CD4-positive, alpha-beta T cell treated with Interleukin-10 for 1 hour (primary cell): ENCODE measurements around the gene NPHP4.
"Not testable (repeated sequence)": the region's sequence is repeated elsewhere in the genome, so short reads cannot be mapped to it uniquely, and the experiment has no call there.

Source experiments
- DNase-seq: peaks from one replicate; pipeline ENCODE4 v3.0.0-alpha.2; 2020

The NPHP4 gene

DNA sequence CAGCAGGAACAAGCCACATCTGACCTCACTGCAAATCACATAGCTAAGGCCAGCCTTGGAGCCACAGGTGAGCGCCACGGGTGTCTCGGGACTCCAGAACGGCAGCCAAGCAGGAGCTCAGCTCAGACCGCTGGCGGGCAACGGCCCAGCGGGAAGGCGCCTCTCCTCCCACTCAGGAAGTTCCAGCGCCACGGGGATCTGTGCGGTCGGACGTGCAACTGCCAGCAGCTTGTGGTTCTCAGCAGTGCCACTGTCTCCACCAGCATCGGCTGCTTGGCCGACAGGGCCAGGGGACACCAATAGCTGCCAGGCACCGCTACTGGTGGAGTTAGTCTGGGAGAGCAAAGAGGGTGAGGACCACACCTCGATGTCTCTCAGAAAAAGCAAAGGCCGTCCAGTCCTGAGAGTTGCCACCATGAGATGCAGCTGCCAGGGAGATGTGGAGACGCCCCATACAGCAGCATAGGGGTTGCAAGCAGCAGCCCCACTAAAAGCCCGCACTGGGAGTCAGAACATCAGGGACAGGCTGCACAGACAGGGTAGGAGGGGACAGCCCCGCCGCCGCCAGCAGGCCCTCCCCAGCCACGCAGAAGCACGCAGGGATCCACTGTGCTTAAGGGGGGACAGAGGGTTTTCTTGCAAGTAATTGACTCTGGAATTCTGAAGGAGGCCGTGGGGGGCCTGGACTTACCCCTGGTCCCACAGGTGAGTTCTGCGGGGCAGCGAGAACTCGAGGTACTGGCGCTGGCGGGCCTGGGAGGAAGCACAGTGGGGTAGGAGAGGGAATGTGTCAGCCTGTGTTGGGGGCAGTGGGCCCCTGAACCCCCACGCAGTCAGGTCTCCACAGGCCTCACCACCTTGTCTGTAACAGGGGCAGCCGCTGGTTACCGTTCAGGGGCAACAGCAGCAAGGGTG, 83.5 kb downstream of the NPHP4 start:
- DNase-seq: no peak

DNA sequence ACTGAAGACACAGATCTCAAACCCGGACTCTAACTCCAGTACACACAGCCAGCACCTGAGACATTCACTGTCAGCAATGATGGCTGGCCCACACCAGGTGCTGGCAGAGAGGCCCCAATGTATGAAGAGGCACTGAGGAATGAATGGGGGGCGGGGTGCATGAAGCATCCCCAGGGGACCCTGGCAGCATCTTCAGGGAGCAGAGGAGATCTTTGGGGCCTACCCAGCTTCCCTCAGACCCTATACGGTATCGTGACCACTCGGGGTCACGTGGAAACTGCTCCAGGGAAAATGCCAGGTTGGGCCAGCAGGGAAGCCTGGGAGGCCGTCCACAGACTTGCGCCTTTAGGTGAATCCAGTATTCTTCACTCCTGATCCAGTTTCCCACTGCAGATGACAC, 84.3 kb downstream of the NPHP4 start:
- no peak for DNase-seq

GRCh38 chr1:5907386-5907785, 84.8 kb downstream of the NPHP4 start:
- DNase-seq: no peak

- DNase-seq: no peak
Observed at GRCh38 chr1:5906966-5907365, 85.3 kb downstream of the NPHP4 start.

GRCh38 chr1:5906116-5906515, 86.1 kb downstream of the NPHP4 start:
- DNase-seq: no peak

- no peak for DNase-seq
Observed at GRCh38 chr1:5905436-5905835, 86.8 kb downstream of the NPHP4 start.

GRCh38 chr1:5904551-5904950, 87.7 kb downstream of the NPHP4 start:
- no peak for DNase-seq

DNA sequence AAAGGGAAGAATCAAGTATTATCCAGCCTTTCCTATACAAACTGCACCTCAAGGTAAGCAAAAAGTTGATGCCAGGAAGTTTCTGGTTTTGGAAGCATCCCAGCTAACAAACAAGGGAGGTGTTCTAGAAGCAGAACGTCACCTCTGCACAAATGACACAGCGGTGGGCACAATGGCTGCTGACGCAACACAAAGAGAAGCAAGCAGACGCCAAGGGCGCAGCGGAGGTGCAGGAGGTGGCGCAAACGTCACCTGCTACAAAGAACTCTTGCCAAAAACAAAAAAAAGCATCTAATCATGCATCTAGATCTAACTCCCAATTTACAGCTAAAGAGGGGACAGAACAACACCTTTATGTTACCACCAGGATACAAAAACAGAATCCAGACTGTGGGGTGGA, 88.5 kb downstream of the NPHP4 start:
- no peak for DNase-seq

- no peak for DNase-seq
Observed at GRCh38 chr1:5903031-5903430, 89.2 kb downstream of the NPHP4 start.

GRCh38 chr1:5901841-5902240, 90.4 kb downstream of the NPHP4 start:
- no peak for DNase-seq

DNA sequence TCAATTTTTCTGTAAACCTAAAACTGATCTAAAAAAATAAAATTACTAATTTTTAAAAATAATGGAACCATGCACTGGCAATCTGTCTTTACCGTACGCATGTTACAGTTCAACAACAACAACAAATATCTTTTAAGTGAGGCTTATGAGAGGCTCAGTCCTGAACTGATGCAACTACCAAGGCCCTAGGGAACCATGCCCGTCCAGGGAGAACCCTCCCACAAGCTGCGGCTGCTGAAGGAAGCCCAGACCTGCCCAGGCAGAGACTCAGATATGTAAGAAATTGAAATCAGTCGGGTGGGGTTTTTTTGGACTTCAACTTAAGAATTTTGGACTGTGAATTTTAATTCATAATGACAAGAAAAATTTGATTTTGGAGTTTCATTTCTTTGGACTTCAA, 91.1 kb downstream of the NPHP4 start:
- DNase-seq: no peak

- DNase-seq: no peak
Observed at GRCh38 chr1:5898266-5898665, 94.0 kb downstream of the NPHP4 start.

- DNase-seq: no peak
Observed at GRCh38 chr1:5896706-5897660, 95.2 kb downstream of the NPHP4 start.

DNA sequence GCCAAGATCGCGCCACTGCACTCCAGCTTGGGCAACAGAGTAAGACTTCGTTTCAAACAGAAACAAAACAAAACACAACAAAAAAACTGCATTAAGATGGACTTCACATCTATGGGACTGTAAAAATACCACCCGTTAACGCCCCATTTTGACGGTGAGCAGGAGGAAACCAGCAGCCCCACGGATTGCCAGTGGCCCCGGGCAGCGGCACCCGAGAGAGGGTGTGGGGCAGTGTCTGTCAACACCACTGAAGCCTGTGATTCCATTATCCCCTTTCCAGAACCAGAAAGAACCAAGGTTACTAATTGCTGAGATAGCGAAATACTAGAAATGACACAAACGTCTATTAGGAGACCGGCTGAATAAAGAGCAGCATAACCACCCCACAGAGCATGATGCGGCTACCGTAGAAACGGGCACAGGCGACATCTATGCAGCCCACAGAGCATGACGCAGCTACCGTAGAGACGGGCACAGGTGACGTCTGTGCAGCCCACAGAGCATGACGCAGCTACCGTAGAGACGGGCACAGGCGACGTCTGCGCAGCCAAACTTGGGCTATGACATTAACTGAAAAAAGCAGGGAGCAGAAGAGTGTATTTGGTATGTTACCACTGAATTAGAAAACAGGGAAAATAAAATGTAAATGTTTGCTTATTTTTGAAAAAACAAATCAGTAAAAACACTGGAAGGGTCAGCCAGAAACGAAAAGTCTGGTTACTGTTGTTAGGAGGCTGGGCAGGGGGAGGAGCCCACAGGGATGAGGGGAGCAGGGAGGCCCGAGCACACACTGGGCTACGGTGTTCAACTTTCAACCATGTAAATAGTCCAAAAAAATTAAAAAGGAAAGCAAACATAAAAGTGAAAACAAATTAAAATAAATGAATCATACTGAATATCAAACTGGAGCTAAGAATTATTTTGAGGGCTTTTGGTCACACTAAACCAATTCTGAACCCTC, 96.5 kb downstream of the NPHP4 start:
- no peak for DNase-seq

- not testable (repeated sequence) for DNase-seq
Observed at GRCh38 chr1:5893699-5894278, 98.4 kb downstream of the NPHP4 start.

- no peak for DNase-seq
Observed at GRCh38 chr1:5892329-5892728, 99.9 kb downstream of the NPHP4 start.

GRCh38 chr1:5891736-5892135, 100.5 kb downstream of the NPHP4 start:
- no peak for DNase-seq

GRCh38 chr1:5891137-5891536, 101.1 kb downstream of the NPHP4 start:
- DNase-seq: no peak

GRCh38 chr1:5890346-5891106, 101.7 kb downstream of the NPHP4 start:
- no peak for DNase-seq

DNA sequence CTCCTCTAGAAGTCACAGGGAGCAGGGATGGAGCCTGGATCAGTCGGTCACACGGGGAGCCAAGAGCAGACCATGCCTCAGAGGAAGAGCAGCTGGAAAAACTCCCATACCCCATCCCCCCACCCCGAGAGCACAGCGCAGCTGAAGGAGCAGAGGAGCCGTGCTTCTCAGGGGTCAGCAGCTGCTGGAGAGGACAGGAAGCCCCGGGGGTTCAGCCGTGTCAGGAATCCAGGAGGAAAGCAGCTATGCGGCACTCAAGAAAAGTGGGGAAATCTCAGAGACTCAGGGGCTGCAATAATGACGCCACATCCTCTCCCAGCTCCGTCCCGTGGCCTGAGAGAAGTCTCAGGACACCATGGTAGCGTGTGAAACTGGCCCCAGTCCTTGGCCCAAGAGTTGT, 102.3 kb downstream of the NPHP4 start:
- no peak for DNase-seq

- DNase-seq: no peak
Observed at GRCh38 chr1:5889462-5889861, 102.8 kb downstream of the NPHP4 start.
